Neural cell (in vitro differentiated cells): ENCODE data around the gene PNLIPRP3. TPM values are rescaled to one million over a fixed set of nuclear protein-coding genes. Genes with fewer than 3 reads are reported as not detected.

Source experiments
- H2AFZ ChIP-seq: fragments of 200-600, 300-800 bp; sonication (generic), shearing (Covaris generic); 2 replicates; pipeline ENCODE4 v1.6.0; 2014; ENCODE audit warnings: low read depth, mild to moderate bottlenecking, antibody characterized with exemption, low read length, moderate library complexity
- H3F3A ChIP-seq: fragments of 200-600 bp; shearing (Covaris generic); 2 replicates; pipeline ENCODE4 v1.6.1; 2016; ENCODE audit warnings: mild to moderate bottlenecking, moderate library complexity, mixed read lengths, antibody characterized with exemption, low read length; ENCODE audit not compliant: insufficient read depth, poor library complexity, severe bottlenecking
- H3K27ac ChIP-seq: fragments of 200-600, 300-800 bp; sonication (generic), shearing (Covaris generic); 2 replicates; pipeline ENCODE4 v1.5.1; 2014; ENCODE audit warnings: mild to moderate bottlenecking, low read length, moderate library complexity
- H3K27me3 ChIP-seq: fragments of 300-800, 200-600 bp; sonication (generic), shearing (Covaris generic); 2 replicates; pipeline ENCODE4 v1.6.0; 2014; ENCODE audit warnings: mild to moderate bottlenecking, low read depth, low read length, moderate library complexity; ENCODE audit not compliant: insufficient read depth
- H3K36me3 ChIP-seq: fragments of 300-800, 200-600 bp; sonication (generic), shearing (Covaris generic); 2 replicates; pipeline ENCODE4 v1.5.1; 2014; ENCODE audit warnings: mild to moderate bottlenecking, antibody characterized with exemption, low read length, moderate library complexity; ENCODE audit not compliant: insufficient read depth
- H3K4me2 ChIP-seq: fragments of 300-800, 200-600 bp; sonication (generic), shearing (Covaris generic); 2 replicates; pipeline ENCODE4 v1.6.0; 2014; ENCODE audit warnings: mild to moderate bottlenecking, low read length
- H3K4me3 ChIP-seq: fragments of 300-800, 200-600 bp; sonication (generic), shearing (Covaris generic); 2 replicates; pipeline ENCODE4 v1.5.1; 2014; ENCODE audit warnings: mild to moderate bottlenecking, low read length, moderate library complexity
- H3K79me2 ChIP-seq: fragments of 200-600 bp; shearing (Covaris generic); replicated peaks from 2 replicates; pipeline ENCODE4 v1.6.0; 2014; ENCODE audit warnings: mild to moderate bottlenecking, low read length, moderate library complexity; ENCODE audit not compliant: insufficient read depth
- H3K9ac ChIP-seq: fragments of 300-800, 200-600 bp; sonication (generic), shearing (Covaris generic); 2 replicates; pipeline ENCODE4 v1.6.1; 2016; ENCODE audit warnings: mild to moderate bottlenecking, low read length, mixed read lengths
- H3K9me2 ChIP-seq: fragments of 200-600 bp; shearing (Covaris generic); 2 replicates; pipeline ENCODE4 v1.6.1; 2016; ENCODE audit warnings: mild to moderate bottlenecking, low read length, mixed read lengths; ENCODE audit not compliant: insufficient read depth
- H3K9me3 ChIP-seq: fragments of 200-600, 300-800 bp; sonication (generic), shearing (Covaris generic); 2 replicates; pipeline ENCODE4 v1.6.1; 2016; ENCODE audit warnings: mild to moderate bottlenecking, mixed run types, low read length, moderate library complexity, mixed read lengths
- H4K20me1 ChIP-seq: fragments of 200-600 bp; shearing (Covaris generic); 2 replicates; pipeline ENCODE4 v1.6.1; 2016; ENCODE audit warnings: mild to moderate bottlenecking, mixed run types; ENCODE audit not compliant: insufficient read depth
- EP300 ChIP-seq: fragments of 450-650 bp; conservative IDR thresholded peaks from 2 replicates; pipeline ENCODE4 v1.6.1; 2014; ENCODE audit warnings: antibody characterized with exemption, mild to moderate bottlenecking, moderate library complexity; ENCODE audit not compliant: poor library complexity, severe bottlenecking
- EZH2 ChIP-seq: fragments of 200-600, 300-800 bp; shearing (Covaris generic), sonication (generic); IDR thresholded peaks from 2 replicates; pipeline ENCODE4 v1.6.1; 2014; ENCODE audit warnings: antibody characterized with exemption, low read length, borderline replicate concordance, mild to moderate bottlenecking; ENCODE audit not compliant: insufficient read depth, poor library complexity, severe bottlenecking
- MXI1 ChIP-seq: fragments of 450-650 bp; conservative IDR thresholded peaks from 2 replicates; pipeline ENCODE4 v1.6.1; 2014; ENCODE audit warnings: antibody characterized with exemption, mild to moderate bottlenecking; ENCODE audit not compliant: poor library complexity, severe bottlenecking
- POLR2AphosphoS5 ChIP-seq: IDR thresholded peaks from 2 replicates; pipeline ENCODE4 v1.6.1; 2012
- RAD21 ChIP-seq: fragments of 450-650 bp; conservative IDR thresholded peaks from 2 replicates; pipeline ENCODE4 v1.6.1; 2014; ENCODE audit warnings: antibody characterized with exemption, mild to moderate bottlenecking, moderate library complexity
- REST ChIP-seq: IDR thresholded peaks from 2 replicates; pipeline ENCODE4 v1.6.1; 2012; ENCODE audit warnings: borderline replicate concordance
- SMC3 ChIP-seq: fragments of 450-650 bp; conservative IDR thresholded peaks from 2 replicates; pipeline ENCODE4 v1.6.1; 2014; ENCODE audit warnings: antibody characterized with exemption, mild to moderate bottlenecking, moderate library complexity; ENCODE audit not compliant: poor library complexity
- TAF1 ChIP-seq: IDR thresholded peaks from 2 replicates; pipeline ENCODE4 v1.6.1; 2012; ENCODE audit warnings: low read depth
- polyA plus RNA-seq: library from polyadenylated mRNA; depleted of rRNA; stranded (reverse); fragments of >200 nt; gene quantifications from 2 replicates; pipeline ENCODE4 v1.2.3, GENCODE V29; 2014
- TF ChIP-seq, protein P1 (sequence below): fragments of 450-650 bp; IDR thresholded peaks from 2 replicates; pipeline ENCODE4 v1.5.1; 2014; ENCODE audit warnings: antibody characterized with exemption, mild to moderate bottlenecking, moderate library complexity; ENCODE audit not compliant: poor library complexity, severe bottlenecking

PNLIPRP3 gene
- polyA plus RNA-seq, 1 donor from 2014 or later, result not detected

- Histone ChIP-seq H3K27me3 (no peaks in the 10 kb centered on the region), H3K79me2 (no peaks in the 10 kb centered on the region), H2AFZ (no peak overlapping the region), H3K4me2 (no peak overlapping the region), H3K27ac (no peak overlapping the region), H3K9ac (no peak overlapping the region), H3K9me3 (no peaks in the 10 kb centered on the region), H3K36me3 (no peaks in the 10 kb centered on the region), H3K9me2 (no peaks in the 10 kb centered on the region), H4K20me1 (no peaks in the 10 kb centered on the region), H3F3A (no peaks in the 10 kb centered on the region), H3K4me3 (no peak overlapping the region)
- TF ChIP-seq REST (no peak), RAD21 (no peak)
- TF ChIP-seq, protein P1, sequence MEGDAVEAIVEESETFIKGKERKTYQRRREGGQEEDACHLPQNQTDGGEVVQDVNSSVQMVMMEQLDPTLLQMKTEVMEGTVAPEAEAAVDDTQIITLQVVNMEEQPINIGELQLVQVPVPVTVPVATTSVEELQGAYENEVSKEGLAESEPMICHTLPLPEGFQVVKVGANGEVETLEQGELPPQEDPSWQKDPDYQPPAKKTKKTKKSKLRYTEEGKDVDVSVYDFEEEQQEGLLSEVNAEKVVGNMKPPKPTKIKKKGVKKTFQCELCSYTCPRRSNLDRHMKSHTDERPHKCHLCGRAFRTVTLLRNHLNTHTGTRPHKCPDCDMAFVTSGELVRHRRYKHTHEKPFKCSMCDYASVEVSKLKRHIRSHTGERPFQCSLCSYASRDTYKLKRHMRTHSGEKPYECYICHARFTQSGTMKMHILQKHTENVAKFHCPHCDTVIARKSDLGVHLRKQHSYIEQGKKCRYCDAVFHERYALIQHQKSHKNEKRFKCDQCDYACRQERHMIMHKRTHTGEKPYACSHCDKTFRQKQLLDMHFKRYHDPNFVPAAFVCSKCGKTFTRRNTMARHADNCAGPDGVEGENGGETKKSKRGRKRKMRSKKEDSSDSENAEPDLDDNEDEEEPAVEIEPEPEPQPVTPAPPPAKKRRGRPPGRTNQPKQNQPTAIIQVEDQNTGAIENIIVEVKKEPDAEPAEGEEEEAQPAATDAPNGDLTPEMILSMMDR, result no peak
These were observed 42.4 kb downstream of the PNLIPRP3 start for GRCh38 chr10:116470071-116470470.

- no peaks in the 10 kb centered on the region for H3K27me3 ChIP-seq
- no peaks in the 10 kb centered on the region for H3K9me3 ChIP-seq
- H3K9me2 ChIP-seq, result no peaks in the 10 kb centered on the region
- TF ChIP-seq EZH2 (no peak), EP300 (no peak), RAD21 (no peak), MXI1 (no peak), POLR2AphosphoS5 (no peak), REST (no peak), SMC3 (no peak), TAF1 (no peak)
- TF ChIP-seq, protein P1, result no peak
- no peak overlapping the region for H3K27ac ChIP-seq
- H3K4me3 ChIP-seq, result no peak overlapping the region
- H4K20me1 ChIP-seq, result no peaks in the 10 kb centered on the region
- H3K79me2 ChIP-seq, result no peaks in the 10 kb centered on the region
- H3K9ac ChIP-seq, result no peak overlapping the region
- H3F3A ChIP-seq, result no peaks in the 10 kb centered on the region
- H3K4me2 ChIP-seq, result no peak overlapping the region
- H2AFZ ChIP-seq, result no peak overlapping the region
- H3K36me3 ChIP-seq, result no peaks in the 10 kb centered on the region
These were observed 43.2 kb downstream of the PNLIPRP3 start for GRCh38 chr10:116470768-116471415.
